GM19351 (cell line): ENCODE results near the gene CEP85L.

Source experiments
- ATAC-seq: cut with Tn5 transposase; IDR thresholded peaks from one replicate; pipeline ENCODE4 v1.9.1; 2021; ENCODE audit warnings: mild to moderate bottlenecking, moderate library complexity; ENCODE audit not compliant: unreplicated experiment

Gene CEP85L

GRCh38 chr6:118625833-118626232, 25.6 kb downstream of the CEP85L start:
- no peak for ATAC-seq

GRCh38 chr6:118621799-118622470, 29.5 kb downstream of the CEP85L start:
- no peak for ATAC-seq

- no peak for ATAC-seq
These were observed 31.2 kb downstream of the CEP85L start for GRCh38 chr6:118620202-118620601.

GRCh38 chr6:118618676-118619377, 32.6 kb downstream of the CEP85L start:
- peak; percentile 94 for ATAC-seq

- ATAC-seq = no peak
These were observed 34.0 kb downstream of the CEP85L start for GRCh38 chr6:118617417-118617816.

GRCh38 chr6:118611334-118611733, 40.1 kb downstream of the CEP85L start:
- no peak for ATAC-seq

GRCh38 chr6:118606858-118607257, 44.5 kb downstream of the CEP85L start:
- ATAC-seq = no peak

GRCh38 chr6:118606268-118606667, 45.1 kb downstream of the CEP85L start:
- no peak for ATAC-seq

GRCh38 chr6:118603372-118603771, 48.0 kb downstream of the CEP85L start:
- ATAC-seq = no peak

- ATAC-seq = no peak
These were observed 49.1 kb downstream of the CEP85L start for GRCh38 chr6:118602300-118602699.

- no peak for ATAC-seq
These were observed 53.1 kb downstream of the CEP85L start for GRCh38 chr6:118598324-118598723.

- no peak for ATAC-seq
These were observed 53.8 kb downstream of the CEP85L start for GRCh38 chr6:118597636-118598035.

GRCh38 chr6:118596774-118597320, 54.5 kb downstream of the CEP85L start:
- no peak for ATAC-seq

GRCh38 chr6:118594877-118595276, 56.5 kb downstream of the CEP85L start:
- ATAC-seq = no peak

- ATAC-seq = no peak
These were observed 59.5 kb downstream of the CEP85L start for GRCh38 chr6:118591897-118592296.

- ATAC-seq = no peak
These were observed 61.6 kb downstream of the CEP85L start for GRCh38 chr6:118589649-118590365.

- no peak for ATAC-seq
These were observed 62.2 kb downstream of the CEP85L start for GRCh38 chr6:118589186-118589585.

GRCh38 chr6:118588626-118589025, 62.8 kb downstream of the CEP85L start:
- no peak for ATAC-seq

- no peak for ATAC-seq
These were observed 64.5 kb downstream of the CEP85L start for GRCh38 chr6:118586746-118587485.

- no peak for ATAC-seq
These were observed 66.5 kb downstream of the CEP85L start for GRCh38 chr6:118584911-118585310.

- no peak for ATAC-seq
These were observed 69.9 kb downstream of the CEP85L start for GRCh38 chr6:118581489-118581959.
